Measurements from ENCODE around the gene APPL2.

GRCh38 chr12:105142259-105142658 lies 93.7 kb downstream of the APPL2 start:
- TF ChIP-seq POLR2A (IDR thresholded peaks at IDR 0.05) (no peak), CTCF (IDR thresholded peaks at IDR 0.05 in 8 of 11, conservative IDR thresholded peaks at IDR 0.05 in 3 of 11) (no peak), POLR2AphosphoS5 (IDR thresholded peaks at IDR 0.05) (no peak)

Data from spleen (tissue), 7 donors.